Liver (tissue), 3 donors: ENCODE data around the gene KYNU.

Experiments used
- ATF3 ChIP-seq: IDR thresholded peaks from 2 replicates; pipeline ENCODE4 v1.6.1; 2016; ENCODE audit warnings: antibody characterized with exemption
- CTCF ChIP-seq: fragments of 150-350 bp; IDR thresholded peaks from 2 replicates; pipeline ENCODE4 v1.5.1; 2017; ENCODE audit warnings: improper control_type of control experiment, low read depth, low read length; ENCODE audit not compliant: missing input control
- EGR1 ChIP-seq, 2 donors: IDR thresholded peaks; 2 replicates each; pipeline ENCODE4 v1.6.1; 2016 to 2018; ENCODE audit warnings: antibody characterized with exemption in 2 of 2, low read depth in 2 of 2
- FOXA1 ChIP-seq: IDR thresholded peaks from 2 replicates; pipeline ENCODE4 v1.6.1; 2016; ENCODE audit warnings: antibody characterized with exemption
- FOXA2 ChIP-seq: IDR thresholded peaks from 2 replicates; pipeline ENCODE4 v1.6.1; 2016; ENCODE audit warnings: antibody characterized with exemption
- GABPA ChIP-seq, 2 donors: IDR thresholded peaks in 1 of 2; conservative IDR thresholded peaks in 1 of 2; 2 replicates each; pipeline ENCODE4 v1.6.1; 2016; ENCODE audit warnings: antibody characterized with exemption in 2 of 2, mild to moderate bottlenecking in 1 of 2, moderate library complexity in 1 of 2
- HNF4G ChIP-seq: IDR thresholded peaks from 2 replicates; pipeline ENCODE4 v1.6.1; 2016; ENCODE audit warnings: antibody characterized with exemption
- MAX ChIP-seq: IDR thresholded peaks from 2 replicates; pipeline ENCODE4 v1.6.1; 2016; ENCODE audit warnings: antibody characterized with exemption
- RAD21 ChIP-seq, 2 donors: IDR thresholded peaks; 2 replicates each; pipeline ENCODE4 v1.6.1; 2016; ENCODE audit warnings: antibody characterized with exemption in 2 of 2, mild to moderate bottlenecking in 2 of 2
- REST ChIP-seq: IDR thresholded peaks from 2 replicates; pipeline ENCODE4 v1.6.1; 2016; ENCODE audit warnings: antibody characterized with exemption, mild to moderate bottlenecking
- RXRA ChIP-seq, 2 donors: IDR thresholded peaks; 2 replicates each; pipeline ENCODE4 v1.6.1; 2017 to 2018; ENCODE audit warnings: antibody characterized with exemption in 2 of 2, mild to moderate bottlenecking in 1 of 2
- ZBTB33 ChIP-seq: IDR thresholded peaks from 2 replicates; pipeline ENCODE4 v1.6.1; 2016; ENCODE audit warnings: antibody characterized with exemption
- donor health status: healthy.
- donor health status: healthy.

GRCh38 chr2:142863485-142863961, 13.9 kb upstream of the KYNU start:
- TF ChIP-seq CTCF (no peak), RXRA (IDR thresholded peaks at IDR 0.05) (no peak), EGR1 (IDR thresholded peaks at IDR 0.05; ENCODE audit: low read depth in 2 of 2) (no peak), ATF3 (no peak), MAX (no peak), GABPA (IDR thresholded peaks at IDR 0.05 in 1 of 2, conservative IDR thresholded peaks at IDR 0.05 in 1 of 2) (no peak), RAD21 (IDR thresholded peaks at IDR 0.05) (no peak), FOXA2 (peak; percentile 82), REST (no peak), ZBTB33 (no peak), HNF4G (no peak), FOXA1 (no peak)
